Neural progenitor cell (in vitro differentiated cells): ENCODE measurements around the gene ZNF423.

ENCODE experiments used
- CTCF ChIP-seq: fragments of 200-600 bp; sonication (generic); IDR thresholded peaks from 2 replicates; pipeline ENCODE4 v1.5.1; 2017; ENCODE audit warnings: antibody characterized with exemption, mild to moderate bottlenecking
- EZH2phosphoT487 ChIP-seq: fragments of 200-600 bp; sonication (generic); IDR thresholded peaks from 2 replicates; pipeline ENCODE4 v1.6.1; 2017; ENCODE audit warnings: antibody characterized with exemption

GRCh38 chr16:49556249-49556605 lies 299.7 kb downstream of the ZNF423 start:
- TF ChIP-seq CTCF (no peak), EZH2phosphoT487 (no peak)
